Colon (tissue), 2 donors: ENCODE data around the gene PCBP1.
"Not testable (repeated sequence)": the region's sequence is repeated elsewhere in the genome, so short reads cannot be mapped to it uniquely, and the experiment has no call there.

Experiments
- FAIRE-seq: peaks from 2 replicates; lab custom pipeline; 2012; peaks lifted over from hg19 to GRCh38; lab: Jason Lieb, UNC
- donor health status: control.
- donor health status: control.

PCBP1 gene

DNA sequence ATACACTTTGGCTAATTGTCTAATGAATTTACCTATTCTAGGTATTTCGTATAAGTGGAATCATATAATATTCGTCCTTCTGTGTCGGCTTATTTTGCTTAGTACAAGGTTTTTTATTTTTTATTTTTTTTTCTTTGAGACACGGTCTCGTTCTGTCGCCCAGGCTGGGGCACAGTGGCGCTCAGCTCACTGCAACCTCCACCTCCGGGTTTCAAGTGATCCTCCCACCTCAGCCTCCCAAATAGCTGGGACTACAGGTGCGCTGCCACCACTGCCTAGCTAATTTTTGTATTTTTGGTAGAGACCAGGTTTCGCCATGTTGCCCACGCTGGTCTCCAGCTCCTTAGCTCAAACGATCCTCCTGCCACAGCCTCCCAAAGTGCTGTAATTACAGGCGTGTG is 38.2 kb downstream of the PCBP1 start:
- no peak for FAIRE-seq

DNA sequence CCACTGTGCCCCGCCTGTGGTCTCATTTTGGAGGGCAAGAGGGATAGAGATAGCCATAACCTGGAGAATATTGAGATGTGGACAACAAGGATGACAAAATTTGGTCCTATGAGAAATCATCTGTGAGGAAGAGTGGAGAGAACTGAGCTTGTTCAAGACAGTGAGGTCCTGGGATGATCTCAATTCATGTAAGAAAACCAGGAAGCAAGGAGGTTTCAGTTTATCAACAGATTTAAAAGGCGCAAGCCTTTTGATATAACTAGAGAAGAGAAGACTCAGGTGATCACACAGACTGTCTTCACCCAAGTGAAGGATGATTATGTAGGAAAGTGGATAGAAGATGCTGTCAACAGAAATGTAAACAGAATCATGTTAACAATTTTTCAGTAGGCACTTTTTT is 39.1 kb downstream of the PCBP1 start:
- FAIRE-seq: no peak

DNA sequence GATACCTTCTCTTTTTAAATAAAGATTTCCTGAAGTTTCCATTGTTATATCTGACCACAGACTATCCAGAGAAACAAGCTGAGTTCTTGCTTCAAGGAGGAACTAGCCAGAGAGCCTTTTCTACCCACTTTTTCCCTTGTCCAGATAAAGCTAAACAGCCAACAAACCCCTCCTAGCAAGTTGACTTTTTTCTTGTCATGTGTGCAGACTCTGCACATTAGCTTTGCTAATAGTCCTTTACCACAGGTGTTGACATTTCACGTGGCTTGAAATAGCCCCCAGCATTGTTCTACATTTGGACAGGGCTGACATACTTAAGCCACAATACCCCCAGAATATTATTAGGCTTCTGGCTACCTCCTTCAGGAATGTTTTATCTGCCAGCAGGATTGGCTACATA is 40.7 kb downstream of the PCBP1 start:
- FAIRE-seq: no peak

DNA sequence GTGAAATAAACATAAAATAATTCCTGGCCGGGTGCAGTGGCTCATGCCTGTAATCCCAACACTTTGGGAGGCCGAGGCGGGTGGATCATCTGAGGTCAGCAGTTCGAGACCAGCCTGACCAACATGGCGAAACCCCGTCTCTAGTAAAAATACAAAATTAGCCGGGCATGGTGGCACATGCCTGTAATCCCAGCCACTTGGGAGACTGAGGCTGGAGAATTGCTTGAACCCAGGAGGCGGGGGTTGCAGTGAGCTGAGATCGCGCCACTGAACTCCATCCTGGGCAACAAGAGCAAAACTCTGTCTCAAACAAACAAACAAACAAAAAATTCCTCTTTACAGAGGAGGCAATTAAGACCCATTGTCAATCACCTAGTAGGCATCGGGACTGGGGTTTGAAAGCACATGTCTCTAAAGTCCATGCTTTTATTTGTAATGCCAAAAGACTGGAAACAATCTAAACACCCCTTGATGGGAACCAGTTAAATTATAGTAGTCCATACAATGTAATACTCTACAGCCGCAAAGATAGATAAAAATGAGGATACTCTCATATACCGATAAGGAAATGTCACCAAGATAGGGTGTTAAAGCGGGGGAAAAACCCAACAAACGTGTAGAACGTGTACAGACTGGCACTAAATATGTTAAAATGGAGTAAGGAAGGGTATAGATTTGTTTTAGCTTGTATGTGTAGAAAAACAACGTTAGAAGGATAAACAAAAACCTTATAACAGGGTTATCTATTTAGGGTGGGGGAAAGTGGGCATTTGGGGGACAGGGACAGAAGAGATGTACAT is 44.3 kb downstream of the PCBP1 start:
- not testable (repeated sequence) for FAIRE-seq

DNA sequence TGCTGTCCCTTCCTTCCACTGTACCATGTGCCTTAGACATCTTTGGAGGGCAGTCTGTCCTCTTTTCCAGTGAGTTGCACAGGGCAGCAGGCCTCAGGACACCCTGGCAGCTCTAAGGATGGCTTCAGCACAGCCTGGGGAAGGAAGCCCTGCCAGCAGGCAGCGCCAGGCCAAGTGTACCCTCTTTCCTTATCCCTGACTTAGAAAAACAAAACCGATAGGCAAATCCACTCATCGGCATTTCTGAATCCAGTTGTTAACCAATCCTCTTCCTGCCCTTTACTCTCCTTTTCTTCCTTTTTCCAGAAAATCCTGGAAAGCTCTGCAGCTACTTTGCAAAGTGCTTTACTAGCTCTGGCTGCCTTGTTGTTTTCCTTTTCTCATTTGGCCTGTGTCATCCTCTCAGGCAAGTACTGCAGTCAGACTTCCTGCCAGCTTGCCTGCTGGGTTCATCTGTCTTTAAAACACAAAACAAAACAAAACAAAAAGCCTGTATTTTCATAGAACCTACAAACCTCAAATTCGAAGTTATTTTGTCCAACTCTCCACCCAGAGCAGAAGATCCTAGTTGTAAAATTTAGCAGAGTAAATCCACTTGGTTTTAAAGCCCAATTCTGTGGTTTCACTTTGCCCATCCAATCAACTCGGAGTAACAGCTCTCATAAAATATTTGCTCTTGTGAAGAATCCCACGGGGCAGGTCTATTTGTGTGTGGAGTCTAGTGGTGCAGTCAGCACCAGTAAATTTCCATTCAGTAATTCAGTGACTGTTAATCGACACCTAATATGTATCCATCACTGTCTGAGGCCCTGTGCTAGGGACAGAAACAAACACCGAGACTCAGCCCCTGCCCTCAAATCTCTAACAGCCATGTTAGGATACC is 45.2 kb downstream of the PCBP1 start:
- FAIRE-seq: no peak

DNA sequence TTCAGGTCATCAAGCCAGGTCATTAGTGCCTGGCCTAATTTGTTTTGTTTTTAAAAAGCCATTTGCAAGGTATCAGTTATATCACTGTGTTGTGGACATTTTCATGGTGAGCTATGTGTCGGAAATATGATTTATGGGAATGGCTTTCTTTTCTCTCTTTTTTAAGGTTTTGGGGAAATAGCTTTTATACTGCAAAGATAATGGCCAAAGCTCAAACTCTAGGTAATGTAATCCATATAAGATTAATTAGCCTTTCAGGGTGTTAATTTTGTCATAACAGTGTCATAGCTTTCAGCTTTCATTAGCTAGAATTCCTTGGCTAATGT is 45.8 kb downstream of the PCBP1 start:
- no peak for FAIRE-seq

DNA sequence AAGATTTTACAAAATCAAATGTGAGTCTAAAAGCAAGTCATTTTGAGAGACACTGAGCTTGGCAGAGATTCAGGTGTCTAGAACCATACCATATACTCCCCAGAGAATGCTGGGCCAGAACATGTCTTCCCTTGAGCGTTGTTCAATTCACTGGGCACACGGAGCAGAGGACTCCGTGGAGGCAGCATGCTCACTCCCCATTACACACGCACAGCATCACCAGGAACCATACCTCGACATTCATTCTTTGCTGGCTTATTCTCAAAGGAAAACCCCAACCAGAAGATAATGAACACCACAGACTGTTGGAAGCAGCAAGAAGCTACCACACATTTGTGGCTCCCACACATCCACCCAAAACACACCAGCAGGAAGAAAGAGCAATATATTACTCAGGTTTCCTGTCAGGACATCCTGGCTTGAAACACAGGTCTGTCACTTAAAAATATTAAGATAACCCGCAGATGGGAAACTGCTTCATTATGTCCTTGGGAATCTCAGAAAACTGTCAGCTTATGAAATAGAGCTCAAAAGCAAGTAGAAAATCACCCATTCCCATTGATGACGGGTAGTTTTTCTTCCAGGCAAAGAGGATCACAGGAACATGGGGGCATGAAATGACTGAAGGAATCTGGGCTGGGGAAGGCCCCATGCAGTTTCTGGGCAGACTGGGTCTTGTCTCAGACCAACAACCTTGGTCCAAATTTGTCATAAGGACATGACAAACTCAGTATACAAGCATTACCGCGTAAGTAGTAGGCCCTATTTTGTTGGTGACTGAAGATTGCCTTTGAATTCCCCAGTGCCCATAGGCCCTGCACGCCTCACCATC is 46.4 kb downstream of the PCBP1 start:
- no peak for FAIRE-seq

DNA sequence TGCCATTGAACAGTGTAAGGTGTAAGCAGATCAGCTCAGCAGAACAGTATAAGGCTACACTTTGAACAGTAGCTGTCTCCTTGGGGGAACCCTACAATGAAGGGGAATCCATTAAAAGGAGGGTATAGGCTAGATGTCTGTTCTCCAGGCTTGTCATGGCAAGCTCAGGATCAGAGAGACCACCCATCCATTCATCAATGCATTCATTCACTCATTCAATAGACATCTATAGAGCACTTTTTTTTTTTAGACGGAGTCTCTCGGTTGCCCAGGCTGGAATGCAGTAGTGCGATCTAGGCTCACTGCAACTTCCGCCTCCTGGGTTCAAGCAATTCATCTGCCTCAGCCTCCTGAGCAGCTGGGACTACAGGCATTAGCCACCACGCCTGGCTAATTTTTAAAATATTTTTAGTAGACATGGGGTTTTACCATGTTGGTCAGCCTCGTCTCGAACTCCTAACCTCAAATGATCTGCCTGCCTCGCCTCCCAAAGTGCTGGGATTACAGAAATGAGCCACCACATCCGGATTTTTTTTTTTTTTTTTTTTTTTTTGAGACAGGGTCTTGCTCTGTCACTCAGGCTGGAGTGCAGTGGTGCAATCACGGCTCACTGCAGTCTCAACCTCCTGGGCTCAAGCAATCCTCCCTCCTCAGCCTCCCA is 47.2 kb downstream of the PCBP1 start:
- FAIRE-seq: not testable (repeated sequence)
